Activated CD4-positive, alpha-beta T cell treated with anti-CD3 and anti-CD28 coated beads, Interleukin-2, amount 50 U/mL, for 4 hours (primary cell): ENCODE measurements around the gene ZNF738.
A peak's percentile ranks its signal among the peaks of the same experiment; 100 is the strongest.
"Not testable (repeated sequence)": the region's sequence is repeated elsewhere in the genome, so short reads cannot be mapped to it uniquely, and the experiment has no call there.

Experiments
- DNase-seq, 2 experiments: peaks; one replicate each; pipeline ENCODE4 v3.0.0-alpha.2; 2020

The ZNF738 gene

DNA sequence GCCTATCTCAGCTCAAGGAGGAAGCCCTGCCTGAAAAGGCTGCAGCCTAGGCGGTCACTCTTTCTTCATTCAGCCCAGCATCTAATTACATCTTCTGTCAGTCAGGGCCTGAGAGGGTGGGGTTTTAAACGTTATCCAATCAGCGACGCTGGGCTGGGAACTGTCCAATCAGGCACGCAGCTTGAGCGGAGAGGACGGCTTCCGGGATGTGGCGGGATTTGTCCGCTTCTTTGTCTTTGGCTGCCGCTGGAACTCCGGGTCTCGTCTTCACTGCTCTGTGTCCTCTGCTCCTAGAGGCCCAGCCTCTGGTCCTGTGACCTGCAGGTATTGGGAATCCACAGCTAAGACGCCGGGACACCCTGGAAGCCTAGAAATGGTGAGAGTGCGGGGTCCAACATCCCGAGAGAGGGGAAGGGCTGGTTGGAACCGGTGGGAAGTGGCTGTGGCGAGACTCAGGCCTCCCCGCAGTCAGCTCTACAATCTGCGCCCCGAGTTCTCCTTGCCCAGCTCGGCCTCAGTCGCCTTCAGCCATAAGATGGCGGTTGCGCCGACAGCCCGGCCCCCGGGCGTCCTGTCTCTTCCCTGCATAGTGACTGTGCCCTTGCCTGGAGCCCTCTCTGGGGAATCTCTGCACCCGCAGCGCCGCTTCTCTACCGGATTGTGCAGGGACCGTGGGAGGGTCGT lies at the start of gene ZNF738:
TSS of gene ZNF738 (plus strand) at position 233 of the 684 bp plus-strand sequence. CDS start at position 374, 141 bp downstream.
- peak; percentile 74 to 76 for DNase-seq

- DNase-seq, result not testable (repeated sequence)
Measured at GRCh38 chr19:21312807-21313206, 46.0 kb upstream of the ZNF738 start.

DNA sequence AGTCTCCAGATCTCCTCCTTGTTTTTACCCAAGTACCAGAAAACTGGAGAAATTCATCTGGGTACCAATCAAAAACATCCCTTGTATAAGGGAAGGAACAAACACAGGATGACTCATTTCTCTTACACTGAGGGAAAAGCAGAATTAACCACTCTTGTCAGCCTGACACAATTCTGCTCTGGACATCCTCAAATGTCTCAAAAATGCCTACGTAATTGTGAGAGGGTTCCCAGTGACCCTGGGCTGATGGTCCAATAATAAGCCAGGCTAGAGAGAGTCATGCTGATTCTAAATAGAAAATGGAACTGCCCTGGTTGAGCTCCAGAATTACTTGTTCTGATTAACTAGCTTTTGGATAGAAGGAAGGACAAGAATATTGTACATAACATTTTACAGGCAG lies 44.1 kb upstream of the ZNF738 start:
- no peak for DNase-seq

DNA sequence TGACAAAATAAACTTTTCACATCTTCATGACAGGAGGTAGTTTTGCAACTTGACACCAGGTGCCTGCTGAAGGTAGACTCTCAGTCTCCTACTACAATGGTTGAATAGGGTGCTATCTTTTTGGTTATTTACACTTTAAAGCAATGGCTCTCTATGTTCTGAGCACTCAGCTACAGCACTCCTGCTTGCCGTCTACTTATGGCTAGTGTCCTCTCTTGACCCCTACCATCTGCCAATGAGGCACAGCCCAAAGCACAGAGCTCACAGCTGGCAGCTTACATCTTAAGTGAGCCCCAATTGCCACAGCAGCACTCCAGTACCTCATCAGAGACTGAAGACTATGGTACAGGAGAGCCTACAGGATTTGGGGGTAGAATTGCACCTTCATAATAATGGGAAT lies 41.0 kb upstream of the ZNF738 start:
- no peak for DNase-seq

DNA sequence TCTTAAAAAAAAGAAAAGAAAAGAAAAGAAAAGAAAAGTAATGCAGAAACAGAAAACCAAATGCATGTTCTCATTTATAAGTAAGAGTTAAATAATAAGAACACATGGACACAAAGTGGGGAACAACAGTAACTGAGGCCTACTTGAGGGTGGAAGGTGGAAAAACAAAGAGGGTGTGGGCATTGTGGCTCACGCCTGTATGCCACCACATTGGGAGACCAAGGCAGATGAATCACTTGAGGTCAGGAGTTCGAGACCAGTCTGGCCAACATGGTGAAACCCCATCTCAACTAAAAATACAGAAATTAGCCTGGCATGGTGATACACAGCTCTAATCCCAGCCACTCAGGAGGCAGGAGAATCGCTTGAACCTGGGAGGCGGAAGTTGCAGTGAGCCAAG lies 37.7 kb upstream of the ZNF738 start:
- no peak for DNase-seq

- DNase-seq, result no peak
Measured at GRCh38 chr19:21321996-21322395, 36.8 kb upstream of the ZNF738 start.

DNA sequence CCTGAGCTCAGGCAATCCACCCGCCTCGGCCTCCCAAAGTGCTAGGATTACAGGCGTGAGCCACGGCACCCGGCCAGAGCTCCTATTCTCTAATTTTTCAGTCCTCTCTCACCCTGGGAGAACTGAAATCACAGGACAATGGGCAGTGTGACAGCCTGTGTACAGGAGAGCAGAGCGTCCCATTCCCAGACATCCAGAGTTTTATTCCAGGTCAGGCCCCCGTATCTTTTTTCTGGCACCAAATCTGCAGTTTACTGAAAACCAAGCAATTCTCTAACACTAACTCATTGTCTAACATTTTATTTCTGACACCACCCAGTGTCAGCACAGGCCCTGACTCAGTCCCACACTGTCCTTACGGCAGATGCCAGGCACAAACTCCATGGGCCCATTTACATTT lies 36.3 kb upstream of the ZNF738 start:
- no peak for DNase-seq

GRCh38 chr19:21323000-21323399 lies 35.8 kb upstream of the ZNF738 start:
- DNase-seq, result no peak

GRCh38 chr19:21326169-21326568 lies 32.6 kb upstream of the ZNF738 start:
- no peak for DNase-seq

GRCh38 chr19:21328406-21328805 lies 30.4 kb upstream of the ZNF738 start:
- no peak for DNase-seq

DNA sequence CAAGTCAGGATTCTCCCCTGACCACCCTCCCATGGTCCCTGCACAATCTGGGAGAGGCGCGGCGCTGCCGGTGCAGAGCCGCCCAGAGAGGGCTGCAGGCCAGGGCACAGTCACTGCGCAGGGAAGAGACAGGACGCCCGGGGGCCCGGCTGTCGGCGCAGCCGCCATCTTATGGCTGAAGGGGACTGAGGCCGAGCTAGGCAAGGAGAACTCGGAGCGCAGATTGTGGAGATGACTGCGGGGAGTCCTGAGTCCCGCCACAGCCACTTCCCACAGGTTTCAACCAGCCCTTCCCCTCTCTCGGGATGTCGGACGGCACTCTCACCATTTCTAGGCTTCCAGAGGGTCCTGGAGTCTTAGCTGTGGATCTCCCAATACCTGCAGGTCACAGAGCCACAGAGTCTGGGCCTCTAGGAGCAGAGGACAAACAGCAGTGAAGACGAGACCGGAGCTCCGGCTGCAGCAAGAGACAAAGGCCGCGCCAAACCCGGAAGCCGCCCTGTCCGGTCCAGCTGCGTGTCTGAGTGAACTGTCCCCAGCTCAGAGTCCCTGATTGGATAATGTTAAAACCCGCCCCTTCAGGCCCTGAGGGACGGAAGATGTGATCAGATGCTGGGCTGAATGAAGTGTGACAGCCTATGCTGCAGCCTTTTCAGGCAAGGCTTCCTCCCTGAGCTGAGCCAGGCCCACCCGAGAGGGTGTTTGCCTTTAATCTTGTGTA lies 29.8 kb upstream of the ZNF738 start, which contains the start of gene ZNF708:
TSS of gene ZNF708 (minus strand) at position 526 of the 721 bp plus-strand sequence. CDS start at position 328, 198 bp downstream.
- peak; percentile 48 to 53 for DNase-seq

DNA sequence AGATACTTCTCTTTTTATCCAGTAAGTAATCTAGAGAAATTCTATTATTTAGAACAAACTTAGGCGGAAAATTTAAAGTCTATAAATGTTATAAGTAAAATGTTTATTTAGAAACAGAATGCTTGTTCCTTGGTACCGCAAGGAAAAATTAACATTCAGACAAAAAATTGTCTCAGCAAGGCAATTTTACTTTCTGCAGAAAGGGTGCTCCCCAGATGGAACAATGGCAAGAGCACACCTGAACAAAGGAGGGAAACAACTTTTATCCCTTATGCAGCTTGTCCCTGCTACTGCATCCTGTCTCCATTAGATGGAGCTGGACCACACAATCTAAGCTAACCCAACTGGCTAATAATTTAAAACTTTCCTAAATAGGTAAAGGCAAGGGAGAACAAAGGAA lies 23.1 kb upstream of the ZNF738 start:
- no peak for DNase-seq

- not testable (repeated sequence) for DNase-seq
Measured at GRCh38 chr19:21344841-21345240, 14.0 kb upstream of the ZNF738 start.

DNA sequence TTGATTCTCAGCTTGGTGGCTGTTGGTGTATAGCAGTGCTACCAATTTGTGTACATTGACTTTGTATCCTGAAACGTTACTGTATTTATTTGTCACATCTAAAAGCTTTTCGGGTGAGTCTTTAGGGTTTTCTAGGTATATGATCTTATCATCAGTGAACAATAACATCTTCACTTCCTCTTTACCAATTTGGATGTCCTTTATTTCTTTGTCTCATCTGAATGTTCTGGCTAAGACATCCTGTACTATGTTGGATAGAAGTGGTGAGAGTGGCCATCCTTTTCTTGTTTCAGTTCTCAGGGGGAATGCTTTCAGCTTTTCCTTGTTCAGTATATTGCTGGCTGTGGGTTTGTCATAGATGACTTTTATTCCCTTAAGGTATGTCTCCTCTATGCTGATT lies 6.0 kb upstream of the ZNF738 start:
- no peak for DNase-seq

DNA sequence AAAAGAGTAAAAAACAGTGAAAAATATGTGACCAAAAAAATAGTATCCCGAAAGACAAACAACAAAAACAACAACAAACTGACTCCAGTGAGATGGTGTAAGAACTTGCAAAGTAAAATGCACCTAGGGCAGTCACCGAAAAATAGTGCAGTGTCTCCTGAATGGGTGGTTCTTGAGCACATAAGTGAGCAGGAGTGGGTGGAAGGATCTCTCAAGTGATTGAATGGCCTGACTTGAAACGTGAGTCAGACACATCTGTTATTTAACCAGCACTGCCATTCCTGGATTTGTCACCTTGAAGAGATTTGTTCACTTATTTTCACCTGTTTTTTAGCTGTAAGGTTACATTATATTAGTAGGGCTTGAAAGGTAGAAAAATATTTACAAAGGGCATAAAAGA lies 3.5 kb downstream of the ZNF738 start:
- no peak for DNase-seq

- DNase-seq, result no peak
Measured at GRCh38 chr19:21383980-21384582, 25.3 kb downstream of the ZNF738 start.

GRCh38 chr19:21396121-21396520 lies 37.3 kb downstream of the ZNF738 start:
- DNase-seq, result no peak

DNA sequence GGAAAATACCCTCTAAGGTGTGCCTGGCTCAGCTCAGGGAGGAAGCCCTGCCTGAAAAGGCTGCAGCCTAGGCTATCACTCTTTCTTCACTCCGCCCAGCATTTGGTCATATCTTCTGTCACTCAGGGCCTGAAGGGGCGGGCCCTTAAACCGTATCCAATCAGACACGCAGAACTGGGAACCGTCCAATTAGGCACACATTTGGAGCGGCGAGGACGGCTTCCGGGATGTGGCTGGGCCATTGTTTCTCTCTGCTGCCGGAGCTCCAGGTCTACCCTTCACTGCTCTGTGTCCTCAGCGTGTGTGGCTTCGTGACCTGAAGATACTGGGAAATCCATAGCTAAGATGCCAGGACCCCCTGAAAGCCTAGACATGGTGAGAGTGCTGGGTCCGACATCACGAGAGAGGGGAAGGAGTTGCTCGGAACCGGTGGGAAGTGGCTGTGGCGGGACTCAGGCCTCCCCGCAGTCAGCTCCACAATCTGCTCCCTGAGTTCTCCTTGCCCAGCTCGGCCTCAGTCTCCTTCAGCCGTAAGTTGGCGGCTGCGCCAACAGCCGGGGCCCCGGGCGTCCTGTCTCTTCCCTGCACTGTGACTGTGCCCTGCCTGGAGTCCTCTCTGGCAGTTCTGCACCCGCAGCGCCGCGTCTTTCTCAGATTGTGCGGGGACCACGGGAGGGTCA lies 38.2 kb downstream of the ZNF738 start, which contains the start of gene ZNF493:
TSS of gene ZNF493 (plus strand) at position 241 of the 680 bp plus-strand sequence. CDS start at position 346, 105 bp downstream.
- DNase-seq, result peak; percentile 85 to 87

DNA sequence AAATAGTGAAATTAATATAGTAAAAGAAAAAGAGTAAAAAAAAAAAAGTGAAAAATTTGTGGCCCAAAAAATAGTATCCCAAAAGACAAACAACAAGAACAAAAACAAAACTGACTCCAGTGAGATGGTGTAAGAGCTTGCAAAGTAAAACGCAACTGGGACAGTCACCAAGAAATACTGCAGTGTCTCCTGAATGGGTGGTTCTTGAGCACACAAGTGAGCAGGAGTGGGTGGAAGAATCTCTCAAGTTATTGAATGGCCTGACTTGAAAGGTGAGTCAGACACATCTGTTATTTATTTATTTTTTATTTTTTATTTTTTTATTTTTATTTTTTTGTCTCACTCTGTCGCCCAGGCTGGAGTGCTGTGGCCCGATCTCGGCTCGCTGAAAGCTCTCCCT lies 40.1 kb downstream of the ZNF738 start:
- DNase-seq, result no peak

DNA sequence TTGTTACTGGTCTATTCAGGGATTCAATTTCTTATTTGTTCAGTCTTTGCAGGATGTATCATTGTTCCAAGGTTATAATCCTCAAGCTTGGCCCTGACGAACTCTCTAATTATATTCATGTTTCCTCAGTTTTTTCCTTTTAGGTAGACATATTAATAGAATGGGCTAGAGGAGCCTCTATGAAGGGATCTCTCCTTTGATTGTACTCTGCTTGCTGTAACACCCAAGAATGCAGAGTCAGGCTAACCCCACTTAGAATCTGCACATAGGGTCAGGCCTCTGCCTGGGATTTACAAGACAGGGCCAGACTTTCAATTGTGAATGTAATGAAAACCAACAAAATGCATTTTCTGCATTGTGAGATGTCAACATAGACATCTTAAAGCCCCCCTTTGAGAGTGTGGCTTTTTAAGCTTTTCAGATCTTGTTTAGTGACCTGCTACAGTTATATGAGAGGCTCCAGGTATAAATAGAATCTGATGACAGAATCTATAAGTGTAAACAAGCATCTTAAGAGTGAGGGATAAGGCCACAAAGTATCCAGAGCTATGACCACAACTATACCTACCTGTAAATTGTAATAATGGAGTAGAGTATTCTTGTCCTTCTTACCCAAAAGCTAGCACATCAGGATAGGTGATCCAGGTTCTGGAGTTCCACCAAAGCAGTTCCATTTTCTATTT lies 43.6 kb downstream of the ZNF738 start:
- no peak for DNase-seq

DNA sequence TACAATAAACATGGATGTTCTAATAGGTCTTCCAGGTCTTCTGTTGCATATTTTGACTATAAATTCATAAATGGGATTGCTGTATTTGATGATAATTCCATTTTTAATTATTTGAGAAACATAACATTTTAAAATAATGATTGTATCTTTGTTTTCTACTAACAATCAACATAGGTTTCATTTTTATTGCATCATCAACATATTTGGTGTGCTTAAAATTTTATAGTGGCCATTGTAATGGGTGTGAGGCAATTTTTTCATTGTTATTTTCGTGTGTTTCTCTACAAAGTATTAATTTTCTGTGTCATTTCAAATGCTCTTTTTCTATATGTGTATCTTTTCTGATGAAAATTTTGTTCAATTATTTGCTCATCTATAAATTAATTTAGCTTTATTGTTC lies 51.4 kb downstream of the ZNF738 start:
- no peak for DNase-seq

- no peak for DNase-seq
Measured at GRCh38 chr19:21422244-21422643, 63.4 kb downstream of the ZNF738 start.
